Endodermal cell (in vitro differentiated cells): ENCODE results near the gene LPP. TPM values are rescaled to one million over a fixed set of nuclear protein-coding genes. Genes with fewer than 3 reads are reported as not detected.

ENCODE experiments used
- DNase-seq: peaks from one replicate; pipeline ENCODE4 v3.0.0-alpha.2; 2017
- H3K27ac ChIP-seq: 2 replicates; pipeline ENCODE4 v1.5.1; 2013; ENCODE audit warnings: mild to moderate bottlenecking, low read depth, low read length, moderate library complexity
- H3K27me3 ChIP-seq: 2 replicates; pipeline ENCODE4 v1.6.1; 2013; ENCODE audit warnings: mild to moderate bottlenecking, low read length, moderate library complexity; ENCODE audit not compliant: insufficient read depth, control insufficient read depth, poor library complexity, severe bottlenecking
- H3K36me3 ChIP-seq: 2 replicates; pipeline ENCODE4 v1.7.0; 2013; ENCODE audit warnings: mild to moderate bottlenecking, low read length, moderate library complexity; ENCODE audit not compliant: control insufficient read depth, insufficient read depth
- H3K4me1 ChIP-seq: one replicate; pipeline ENCODE4 v1.7.0; 2013; ENCODE audit warnings: low read length; ENCODE audit not compliant: control insufficient read depth, insufficient read depth
- H3K4me3 ChIP-seq: 2 replicates; pipeline ENCODE4 v1.5.1; 2013; ENCODE audit warnings: mild to moderate bottlenecking, low read length, moderate library complexity
- H3K9ac ChIP-seq: 2 replicates; pipeline ENCODE4 v1.6.1; 2013; ENCODE audit warnings: mild to moderate bottlenecking, low read length, moderate library complexity; ENCODE audit not compliant: poor library complexity, severe bottlenecking; ENCODE audit errors: extremely low read depth
- H3K9me3 ChIP-seq: 2 replicates; pipeline ENCODE4 v1.6.1; 2013; ENCODE audit warnings: mild to moderate bottlenecking, low read length, moderate library complexity; ENCODE audit not compliant: control insufficient read depth
- H3K27ac Mint-ChIP-seq: 2 replicates; pipeline ENCODE4 v1.8.0; 2020; ENCODE audit warnings: mixed read lengths
- H3K27me3 Mint-ChIP-seq: 2 replicates; pipeline ENCODE4 v1.8.0; 2021; ENCODE audit warnings: mild to moderate bottlenecking, mixed read lengths; ENCODE audit not compliant: insufficient read depth
- H3K36me3 Mint-ChIP-seq: 2 replicates; pipeline ENCODE4 v1.8.0; 2020; ENCODE audit warnings: low read depth, mixed read lengths
- H3K4me1 Mint-ChIP-seq: 2 replicates; pipeline ENCODE4 v1.8.0; 2020; ENCODE audit warnings: mixed read lengths
- H3K4me3 Mint-ChIP-seq: 2 replicates; pipeline ENCODE4 v1.8.0; 2020; ENCODE audit warnings: mild to moderate bottlenecking, moderate library complexity, mixed read lengths
- H3K9me3 Mint-ChIP-seq: 2 replicates; pipeline ENCODE4 v1.8.0; 2020; ENCODE audit warnings: mild to moderate bottlenecking, mixed read lengths
- WGBS, 2 experiments: methylation state at CpG; one replicate each; pipeline versions ENCODE4 v1.1.5 to v1.1.7; 2013; ENCODE audit warnings: missing lambda C conversion rate in 2 of 2, mixed read lengths in 1 of 2; ENCODE audit not compliant: insufficient coverage in 1 of 2, insufficient read length in 1 of 2; 5-methylcytosine and 5-hydroxymethylcytosine counted together
- total RNA-seq, 2 donors: library from RNA; stranded (reverse); fragmentation: NEBNext Ultra II Directional in 1 of 2; extraction: Animal tissue kit (Norgen Biotek cat#: 25700) in 1 of 2; gene quantifications; 2 replicates in 1 of 2; 3 replicates in 1 of 2; pipeline ENCODE4 v1.2.1, GENCODE V29; 2021
- TF ChIP-seq, protein P1 (sequence below): fragments of 200-600 bp; sonication (generic); conservative IDR thresholded peaks from 2 replicates; pipeline ENCODE4 v1.5.0; 2021; ENCODE audit warnings: antibody characterized with exemption, mild to moderate bottlenecking

Gene LPP
- total RNA-seq, 2 donors from 2014 or later, result 78.0 to 105 TPM

GRCh38 chr3:188914552-188914951 is 760.6 kb downstream of the LPP start:
- Histone ChIP-seq H3K4me3 (no peak overlapping the region), H3K9ac (no peak overlapping the region), H3K4me1 (no peaks in the 10 kb centered on the region), H3K27ac (no peak overlapping the region), H3K36me3 (no peaks in the 10 kb centered on the region), H3K27me3 (no peaks in the 10 kb centered on the region), H3K9me3 (peaks cover 5% of the 10 kb centered on the region)
- Mint-ChIP-seq H3K27me3 (no peaks in the 10 kb centered on the region), H3K36me3 (no peaks in the 10 kb centered on the region), H3K27ac (no peak overlapping the region), H3K4me3 (no peak overlapping the region), H3K4me1 (peaks cover 7% of the 10 kb centered on the region), H3K9me3 (no peaks in the 10 kb centered on the region)
- WGBS, 2 experiments, result 86% methylated on average over 1 to 2 of the region's 2 CpGs
- DNase-seq, result no peak
- TF ChIP-seq, protein P1, sequence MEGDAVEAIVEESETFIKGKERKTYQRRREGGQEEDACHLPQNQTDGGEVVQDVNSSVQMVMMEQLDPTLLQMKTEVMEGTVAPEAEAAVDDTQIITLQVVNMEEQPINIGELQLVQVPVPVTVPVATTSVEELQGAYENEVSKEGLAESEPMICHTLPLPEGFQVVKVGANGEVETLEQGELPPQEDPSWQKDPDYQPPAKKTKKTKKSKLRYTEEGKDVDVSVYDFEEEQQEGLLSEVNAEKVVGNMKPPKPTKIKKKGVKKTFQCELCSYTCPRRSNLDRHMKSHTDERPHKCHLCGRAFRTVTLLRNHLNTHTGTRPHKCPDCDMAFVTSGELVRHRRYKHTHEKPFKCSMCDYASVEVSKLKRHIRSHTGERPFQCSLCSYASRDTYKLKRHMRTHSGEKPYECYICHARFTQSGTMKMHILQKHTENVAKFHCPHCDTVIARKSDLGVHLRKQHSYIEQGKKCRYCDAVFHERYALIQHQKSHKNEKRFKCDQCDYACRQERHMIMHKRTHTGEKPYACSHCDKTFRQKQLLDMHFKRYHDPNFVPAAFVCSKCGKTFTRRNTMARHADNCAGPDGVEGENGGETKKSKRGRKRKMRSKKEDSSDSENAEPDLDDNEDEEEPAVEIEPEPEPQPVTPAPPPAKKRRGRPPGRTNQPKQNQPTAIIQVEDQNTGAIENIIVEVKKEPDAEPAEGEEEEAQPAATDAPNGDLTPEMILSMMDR, result no peak

DNA sequence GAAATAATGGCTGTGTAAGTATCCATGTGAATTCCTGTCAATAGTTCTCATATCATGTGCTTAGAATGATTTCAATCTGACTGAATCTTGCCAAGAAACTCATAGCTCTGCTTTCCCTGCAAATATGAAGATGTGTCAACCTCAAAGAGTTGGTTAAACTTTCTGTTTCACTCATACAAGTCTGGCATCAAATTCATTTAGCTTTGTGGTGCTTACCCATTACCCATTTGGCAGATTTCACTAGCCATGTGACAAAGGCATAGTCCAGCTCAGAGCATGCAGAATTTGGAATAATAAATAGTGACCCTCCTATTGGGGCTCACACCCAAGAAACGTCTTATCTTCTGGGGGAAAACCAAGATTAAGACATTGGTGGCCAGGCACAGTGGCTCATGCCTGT is 761.2 kb downstream of the LPP start:
- peaks cover 7% of the 10 kb centered on the region for H3K4me1 Mint-ChIP-seq
- no peak for DNase-seq
- Histone ChIP-seq H3K9ac (no peak overlapping the region), H3K27ac (no peak overlapping the region), H3K9me3 (peaks cover 5% of the 10 kb centered on the region), H3K4me1 (no peaks in the 10 kb centered on the region), H3K4me3 (no peak overlapping the region), H3K27me3 (no peaks in the 10 kb centered on the region), H3K36me3 (no peaks in the 10 kb centered on the region)
- H3K9me3 Mint-ChIP-seq, result peaks cover 3% of the 10 kb centered on the region
- H3K27me3 Mint-ChIP-seq, result peaks cover 5% of the 10 kb centered on the region
- no peak overlapping the region for H3K27ac Mint-ChIP-seq
- H3K36me3 Mint-ChIP-seq, result no peaks in the 10 kb centered on the region
- TF ChIP-seq, protein P1, result no peak
- H3K4me3 Mint-ChIP-seq, result no peak overlapping the region
- 78 to 86% methylated on average over 1 of the region's 1 CpG for WGBS, 2 experiments

GRCh38 chr3:188916934-188917401 is 763.0 kb downstream of the LPP start:
- no peaks in the 10 kb centered on the region for H3K36me3 ChIP-seq
- H3K9ac ChIP-seq, result no peak overlapping the region
- H3K4me1 Mint-ChIP-seq, result peaks cover 7% of the 10 kb centered on the region
- peaks cover 5% of the 10 kb centered on the region for H3K9me3 ChIP-seq
- peaks cover 5% of the 10 kb centered on the region for H3K27me3 Mint-ChIP-seq
- DNase-seq, result no peak
- peaks cover 9% of the 10 kb centered on the region for H3K9me3 Mint-ChIP-seq
- no peak overlapping the region for H3K27ac Mint-ChIP-seq
- TF ChIP-seq, protein P1, result no peak
- H3K36me3 Mint-ChIP-seq, result no peaks in the 10 kb centered on the region
- H3K4me3 ChIP-seq, result no peak overlapping the region
- H3K27me3 ChIP-seq, result no peaks in the 10 kb centered on the region
- no peak overlapping the region for H3K27ac ChIP-seq
- H3K4me1 ChIP-seq, result no peaks in the 10 kb centered on the region
- no peak overlapping the region for H3K4me3 Mint-ChIP-seq
